ENCODE data around the gene PKP2. TPM values are rescaled to one million over a fixed set of nuclear protein-coding genes. Genes with fewer than 3 reads are reported as not detected.

The PKP2 gene
- total and polyA plus RNA-seq, 4 experiments from 2014 or later: 0.52 to 0.86 (median 0.71) TPM

DNA sequence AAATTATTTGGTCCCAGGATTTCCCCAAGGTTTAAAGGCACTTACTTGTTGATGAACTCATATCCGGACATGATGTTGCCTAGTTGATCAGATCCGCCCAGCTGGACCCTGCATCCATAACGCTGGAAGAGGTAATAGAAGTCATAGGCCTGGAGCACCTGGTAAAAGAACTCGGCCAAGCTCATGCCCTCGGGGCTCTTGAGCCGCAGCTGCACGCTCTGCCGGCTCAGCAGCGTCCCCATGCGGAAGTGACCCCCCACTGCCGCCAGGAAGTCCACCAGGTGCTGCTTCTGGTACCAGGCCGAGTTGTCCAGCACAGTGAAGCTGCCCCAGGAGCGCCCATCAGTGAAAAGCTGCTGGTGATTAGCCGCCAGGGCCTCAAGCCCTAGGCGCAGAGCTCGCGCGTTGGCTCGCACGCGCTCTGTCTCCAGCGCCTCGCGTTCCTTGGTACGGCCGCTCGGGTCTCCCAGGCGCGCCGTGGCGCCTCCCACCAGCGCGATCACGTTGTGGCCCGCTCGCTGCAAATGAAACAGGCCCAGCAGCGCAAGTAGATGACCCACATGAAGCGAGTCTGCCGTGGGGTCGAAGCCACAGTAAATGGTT, 141.4 kb downstream of the PKP2 start:
- POLR2A ChIA-PET (ENCODE audit: partially characterized antibody): interaction anchor here (0.6 to 2.8 kb wide), 11 partner anchors 9 to 1438 kb away, joined by 3 to 62 read pairs (median 4); partner anchors contain the start of genes ALG10, DNM1L, ETFBKMT and RESF1
- intact Hi-C loops (cut with micrococcal nuclease): loop anchor here (2.0 to 5.0 kb wide), 6 partner anchors 298 to 1428 kb away; partner anchors contain the start of gene SINHCAF

DNA sequence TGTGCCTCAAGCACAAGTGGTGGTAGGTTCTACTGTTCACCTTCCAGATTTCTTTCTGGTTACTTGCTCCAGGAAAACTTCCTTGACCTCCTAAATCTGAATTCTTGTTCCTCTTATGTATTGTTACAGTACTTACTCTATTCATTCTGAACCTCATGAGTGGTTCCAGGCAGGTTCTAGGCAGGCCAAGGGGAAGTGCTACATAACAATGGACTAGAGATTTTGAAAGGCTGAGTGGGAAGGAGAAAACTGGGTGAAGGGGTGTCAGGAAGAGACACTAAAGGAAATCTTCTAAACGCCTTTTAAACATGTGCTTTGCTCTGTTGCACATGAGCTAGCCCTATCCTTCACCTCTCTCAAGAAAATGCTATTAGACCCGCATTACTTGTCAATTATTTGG, 142.5 kb downstream of the PKP2 start:
- no peak overlapping the region for H3K4me3 ChIP-seq (ENCODE audit: low read length in 2 of 2)
- POLR2A ChIA-PET (ENCODE audit: partially characterized antibody): interaction anchor here (1.6 to 2.8 kb wide), 2 partner anchors 1101 to 1268 kb away, joined by 4 to 62 read pairs; partner anchors contain the start of gene ALG10
- H3K36me3 ChIP-seq (ENCODE audit: insufficient read depth, low read length): peaks cover 21% of the 10 kb centered on the region
- Mint-ChIP-seq H3K9me3 (no peaks in the 10 kb centered on the region), H3K4me1 (peaks cover 11 to 22% (median 17%) of the 10 kb centered on the region in 4 donors), H3K4me3 (peak overlapping the region; percentile 68 to 95 (median 93)), H3K27ac (peak overlapping the region; percentile 73 to 93 (median 90)), H3K27me3 (no peaks in the 10 kb centered on the region), H3K36me3 (peaks cover 18 to 51% of the 10 kb centered on the region in 2 donors)
- H3K9me3 ChIP-seq (ENCODE audit: control insufficient read depth in 1 of 2, low read length in 2 of 2): no peaks in the 10 kb centered on the region
- peaks cover 16% of the 10 kb centered on the region for H3K4me1 ChIP-seq (ENCODE audit: insufficient read depth, low read length)
- no peaks in the 10 kb centered on the region for H3K27me3 ChIP-seq (ENCODE audit: insufficient read depth, low read length)
- CTCF ChIA-PET (ENCODE audit: partially characterized antibody): interaction anchor here (0.9 to 4.8 kb wide), 6 partner anchors 12 to 1267 kb away, joined by 5 to 125 read pairs (median 29); partner anchors contain the start of genes ALG10 and DNM1L
- H3K27ac ChIP-seq (ENCODE audit: low read depth, low read length): peak overlapping the region; percentile 78
- DNase-seq: no peak
- intact Hi-C loops (cut with micrococcal nuclease): loop anchor here (2.0 kb wide), 2 partner anchors 389 to 1101 kb away; no protein-coding TSS in a partner anchor

More for the DNA sequence above, 141.4 kb downstream of the PKP2 start:
- H3K9me3 Mint-ChIP-seq: no peaks in the 10 kb centered on the region
- peaks cover 11 to 22% (median 17%) of the 10 kb centered on the region in 4 donors for H3K4me1 Mint-ChIP-seq
- H3K36me3 ChIP-seq (ENCODE audit: insufficient read depth, low read length): peaks cover 19% of the 10 kb centered on the region
- H3K4me3 Mint-ChIP-seq: peak overlapping the region; percentile 87 to 95 (median 95)
- no peaks in the 10 kb centered on the region for H3K27me3 ChIP-seq (ENCODE audit: insufficient read depth, low read length)
- peak; percentile 69 to 76 (median 75) for DNase-seq
- H3K27me3 Mint-ChIP-seq: no peaks in the 10 kb centered on the region
- H3K4me1 ChIP-seq (ENCODE audit: insufficient read depth, low read length): peaks cover 16% of the 10 kb centered on the region
- H3K4me3 ChIP-seq (ENCODE audit: low read length in 2 of 2): peak overlapping the region; percentile 76 to 93
- no peaks in the 10 kb centered on the region for H3K9me3 ChIP-seq (ENCODE audit: control insufficient read depth in 1 of 2, low read length in 2 of 2)
- peak overlapping the region; percentile 83 to 97 (median 95) for H3K27ac Mint-ChIP-seq
- CTCF ChIA-PET (ENCODE audit: partially characterized antibody): interaction anchor here (0.6 to 4.8 kb wide), 34 partner anchors 9 to 1462 kb away, joined by 3 to 125 read pairs (median 5); partner anchors contain the start of genes ALG10, DNM1L and ETFBKMT
- peaks cover 18 to 46% of the 10 kb centered on the region in 2 donors for H3K36me3 Mint-ChIP-seq
- H3K27ac ChIP-seq (ENCODE audit: low read depth, low read length): peak overlapping the region; percentile 78

DNA sequence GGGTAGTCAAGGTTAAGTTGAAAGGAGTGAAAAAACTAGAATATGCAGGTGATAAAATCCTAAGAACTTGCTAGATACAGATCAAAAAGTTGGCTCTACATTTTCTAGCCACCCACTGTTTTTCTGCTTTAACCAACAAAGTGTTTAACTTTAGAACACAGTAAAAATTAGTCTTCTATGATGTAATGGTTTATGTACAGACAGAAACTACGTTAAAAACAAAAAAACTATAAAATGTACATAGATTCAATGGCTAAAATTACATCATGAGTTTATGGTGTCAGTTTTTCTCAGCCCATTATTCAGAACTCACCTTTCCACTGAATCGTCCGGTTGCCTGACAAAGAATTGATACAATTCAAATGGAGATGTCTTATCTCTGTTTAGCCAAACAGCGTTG, 143.0 kb downstream of the PKP2 start:
- no peak for DNase-seq
- Histone ChIP-seq H3K27me3 (ENCODE audit: insufficient read depth, low read length) (no peaks in the 10 kb centered on the region), H3K27ac (ENCODE audit: low read depth, low read length) (peak overlapping the region; percentile 78), H3K4me3 (ENCODE audit: low read length in 2 of 2) (no peak overlapping the region), H3K4me1 (ENCODE audit: insufficient read depth, low read length) (peaks cover 16% of the 10 kb centered on the region), H3K9me3 (ENCODE audit: control insufficient read depth in 1 of 2, low read length in 2 of 2) (no peaks in the 10 kb centered on the region), H3K36me3 (ENCODE audit: insufficient read depth, low read length) (peaks cover 24% of the 10 kb centered on the region)
- Mint-ChIP-seq H3K27ac (peak overlapping the region; percentile 18 to 93 (median 78)), H3K4me3 (peak overlapping the region in 5 of 8 donors; percentile 71 to 95 (median 91)), H3K9me3 (no peaks in the 10 kb centered on the region), H3K36me3 (peaks cover 22 to 56% of the 10 kb centered on the region in 2 donors), H3K4me1 (peaks cover 11 to 22% (median 17%) of the 10 kb centered on the region in 4 donors), H3K27me3 (no peaks in the 10 kb centered on the region)
- intact Hi-C loops (cut with micrococcal nuclease): loop anchor here (2.0 kb wide), 2 partner anchors 389 to 1101 kb away; no protein-coding TSS in a partner anchor
- ChIA-PET CTCF (ENCODE audit: partially characterized antibody) (interaction anchor here (0.6 kb wide), 1 partner anchor 965 kb away, joined by 3 read pairs; no protein-coding TSS in a partner anchor), POLR2A (ENCODE audit: partially characterized antibody) (interaction anchor here (1.6 kb wide), 1 partner anchor 1100 kb away, joined by 4 read pairs; no protein-coding TSS in a partner anchor)

DNA sequence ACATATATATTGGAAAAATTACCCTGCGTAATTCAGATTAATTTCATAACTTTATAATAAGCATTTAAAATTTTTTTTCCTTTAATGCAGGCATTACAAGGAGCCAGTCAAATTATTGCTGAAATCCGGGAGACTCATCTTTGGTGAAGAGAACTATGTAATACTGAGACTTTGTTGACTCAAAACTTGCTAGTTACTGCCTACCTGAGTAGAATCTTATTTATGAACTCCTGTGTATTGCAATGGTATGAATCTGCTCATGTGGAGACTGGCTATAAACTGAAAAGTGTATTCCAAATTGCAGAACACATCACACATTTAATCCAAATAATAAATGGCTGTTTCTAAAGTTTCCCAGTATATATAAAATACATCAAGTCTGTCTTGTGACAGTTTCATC, 153.3 kb downstream of the PKP2 start:
- H3K4me3 ChIP-seq (ENCODE audit: low read length in 2 of 2): no peak overlapping the region
- Mint-ChIP-seq H3K4me1 (peaks cover 8 to 14% (median 11%) of the 10 kb centered on the region in 4 donors), H3K4me3 (no peak overlapping the region), H3K27ac (no peak overlapping the region), H3K36me3 (peaks cover 33 to 83% of the 10 kb centered on the region in 2 donors), H3K9me3 (no peaks in the 10 kb centered on the region), H3K27me3 (no peaks in the 10 kb centered on the region)
- no peaks in the 10 kb centered on the region for H3K9me3 ChIP-seq (ENCODE audit: control insufficient read depth in 1 of 2, low read length in 2 of 2)
- POLR2A ChIA-PET (ENCODE audit: partially characterized antibody): no interaction called here
- CTCF ChIA-PET (ENCODE audit: partially characterized antibody): interaction anchor here (4.9 kb wide), 1 partner anchor 13 kb away, joined by 37 read pairs; the partner anchor contains the start of gene YARS2
- H3K4me1 ChIP-seq (ENCODE audit: insufficient read depth, low read length): no peaks in the 10 kb centered on the region
- no peak overlapping the region for H3K27ac ChIP-seq (ENCODE audit: low read depth, low read length)
- H3K36me3 ChIP-seq (ENCODE audit: insufficient read depth, low read length): peaks cover 49% of the 10 kb centered on the region
- no peak for DNase-seq
- intact Hi-C loops (cut with micrococcal nuclease): no loop called here
- H3K27me3 ChIP-seq (ENCODE audit: insufficient read depth, low read length): no peaks in the 10 kb centered on the region

DNA sequence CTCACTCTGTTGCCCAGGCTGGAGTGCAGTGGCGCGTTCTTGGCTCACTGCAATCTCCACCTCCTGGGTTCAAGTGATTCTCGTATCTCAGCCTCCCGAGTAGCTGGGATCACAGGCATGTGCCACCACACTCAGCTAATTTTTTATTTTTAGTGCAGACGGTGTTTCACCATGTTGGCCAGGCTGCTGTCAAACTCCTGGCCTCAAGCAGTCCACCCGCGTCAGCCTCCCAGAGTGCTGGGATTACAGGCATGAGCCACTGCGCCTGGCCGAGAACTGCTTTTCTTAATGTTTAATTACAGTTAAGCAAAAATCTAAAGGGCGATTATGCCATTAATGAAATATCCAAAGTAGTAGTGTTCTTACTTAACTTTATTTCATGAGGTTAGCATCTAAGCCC, 154.4 kb downstream of the PKP2 start:
- no peaks in the 10 kb centered on the region for H3K4me1 ChIP-seq (ENCODE audit: insufficient read depth, low read length)
- DNase-seq: no peak
- POLR2A ChIA-PET (ENCODE audit: partially characterized antibody): no interaction called here
- H3K27me3 ChIP-seq (ENCODE audit: insufficient read depth, low read length): no peaks in the 10 kb centered on the region
- peaks cover 50% of the 10 kb centered on the region for H3K36me3 ChIP-seq (ENCODE audit: insufficient read depth, low read length)
- CTCF ChIA-PET (ENCODE audit: partially characterized antibody): interaction anchor here (0.6 to 4.9 kb wide), 2 partner anchors 14 to 40 kb away, joined by 3 to 37 read pairs; partner anchors contain the start of gene YARS2
- no peak overlapping the region for H3K4me3 ChIP-seq (ENCODE audit: low read length in 2 of 2)
- no peaks in the 10 kb centered on the region for H3K9me3 ChIP-seq (ENCODE audit: control insufficient read depth in 1 of 2, low read length in 2 of 2)
- no peak overlapping the region for H3K27ac Mint-ChIP-seq
- intact Hi-C loops (cut with micrococcal nuclease): no loop called here
- no peak overlapping the region for H3K27ac ChIP-seq (ENCODE audit: low read depth, low read length)
- H3K9me3 Mint-ChIP-seq: no peaks in the 10 kb centered on the region
- H3K4me3 Mint-ChIP-seq: no peak overlapping the region
- H3K4me1 Mint-ChIP-seq: peaks cover 7 to 17% (median 10%) of the 10 kb centered on the region in 4 donors
- peaks cover 33 to 83% of the 10 kb centered on the region in 2 donors for H3K36me3 Mint-ChIP-seq
- H3K27me3 Mint-ChIP-seq: no peaks in the 10 kb centered on the region

Other genes with a start within 250 kb of the PKP2 start
- 10 to 100 TPM; 42.7 to 50.1 TPM for gene DNM1L, start 217.5 kb downstream of the PKP2 start, total RNA-seq
- 10 to 100 TPM; 12.9 to 22.3 TPM for gene DNM1L, start 217.5 kb downstream of the PKP2 start, polyA plus RNA-seq
- gene YARS2, start 140.9 kb downstream of the PKP2 start, total RNA-seq: 10 to 100 TPM; 18.9 to 19.0 TPM
- gene YARS2, start 140.9 kb downstream of the PKP2 start, polyA plus RNA-seq: 10 to 100 TPM; 11.6 to 19.3 TPM